GM12878 (cell line): ENCODE measurements around the gene SLC17A8. TPM values are rescaled to one million over a fixed set of nuclear protein-coding genes. Genes with fewer than 3 reads are reported as not detected.

Experiments used
- ATAC-seq: fragments of 200-7000 bp; cut with Tn5 transposase; 3 replicates; pipeline ENCODE4 v1.9.1; 2020; ENCODE audit warnings: mild to moderate bottlenecking, moderate library complexity
- BruUV-seq: library from RNA; stranded (reverse); fragments of 400-500 nt; replicated peaks from 2 replicates; lab custom pipeline; 2021; lab: Mats Ljungman, UMichigan
- CTCF ChIA-PET: fragments of 300-600 bp; sonication (Branson Sonifier 250); formaldehyde crosslinking; extraction: SDS; loops from one replicate; lab custom pipeline; 2021; ENCODE audit warnings: inconsistent platforms; lab: Yijun Ruan, JAX
- POLR2A ChIA-PET: fragments of 350-600 bp; formaldehyde crosslinking; extraction: SDS; loops from one replicate; lab custom pipeline; 2021; ENCODE audit warnings: inconsistent platforms; lab: Charles Lee
- RAD21 ChIA-PET: fragments of 300-600 bp; sonication (Branson Sonifier 250); formaldehyde crosslinking; loops from one replicate; lab custom pipeline; 2023; ENCODE audit warnings: antibody characterized with exemption; ENCODE audit not compliant: unreplicated experiment; lab: Charles Lee
- SMC1A ChIA-PET: fragments of 300-600 bp; sonication (Branson Sonifier 250); formaldehyde crosslinking; loops from one replicate; lab custom pipeline; 2023; ENCODE audit not compliant: unreplicated experiment, uncharacterized antibody; lab: Charles Lee
- DNase-seq: peaks from one replicate; pipeline ENCODE4 v3.0.0-alpha.2; 2011; ENCODE audit warnings: low read depth, low spot score
- FAIRE-seq: peaks from 3 replicates; lab custom pipeline; 2011; peaks lifted over from hg19 to GRCh38; lab: Jason Lieb, UNC
- H2AFZ ChIP-seq: 2 replicates; pipeline ENCODE4 v1.6.0; 2011; ENCODE audit warnings: low read depth, low read length, control low read depth; ENCODE audit not compliant: control insufficient read depth
- H3K27ac ChIP-seq: 2 replicates; pipeline ENCODE4 v1.5.1; 2011; ENCODE audit warnings: control low read depth; ENCODE audit not compliant: control insufficient read depth, insufficient read depth
- H3K27me3 ChIP-seq, 2 experiments: replicated peaks in 1 of 2; 2 replicates each; pipeline versions ENCODE4 v1.6.0 to v1.6.1; 2011; ENCODE audit warnings: low read length in 1 of 2; ENCODE audit not compliant: control insufficient read depth in 2 of 2, insufficient read depth in 2 of 2
- H3K36me3 ChIP-seq, 2 experiments: 2 replicates each; pipeline ENCODE4 v1.5.1; 2011; ENCODE audit warnings: low read length in 1 of 2; ENCODE audit not compliant: control insufficient read depth in 2 of 2, insufficient read depth in 2 of 2
- H3K4me1 ChIP-seq: 2 replicates; pipeline ENCODE4 v1.6.1; 2011; ENCODE audit warnings: mild to moderate bottlenecking, low read length, moderate library complexity, mixed read lengths; ENCODE audit not compliant: control insufficient read depth, insufficient read depth
- H3K4me2 ChIP-seq: 2 replicates; pipeline ENCODE4 v1.6.0; 2011; ENCODE audit warnings: control low read depth; ENCODE audit not compliant: control insufficient read depth, insufficient read depth
- H3K4me3 ChIP-seq: fragments of 200-600 bp; sonication (generic); 2 replicates; pipeline ENCODE4 v1.5.1; 2016
- H3K79me2 ChIP-seq: 2 replicates; pipeline ENCODE4 v1.6.0; 2011; ENCODE audit warnings: low read length; ENCODE audit not compliant: control insufficient read depth, insufficient read depth
- H3K9ac ChIP-seq: 2 replicates; pipeline ENCODE4 v1.8.0; 2011; ENCODE audit warnings: low read length, control low read depth, mixed read lengths; ENCODE audit not compliant: control insufficient read depth, insufficient read depth
- H3K9me3 ChIP-seq: replicated peaks from 3 replicates; pipeline ENCODE4 v1.5.1; 2011; ENCODE audit warnings: mild to moderate bottlenecking, low read length; ENCODE audit not compliant: control insufficient read depth, insufficient read depth
- H4K20me1 ChIP-seq: 2 replicates; pipeline ENCODE4 v1.6.0; 2011; ENCODE audit not compliant: control insufficient read depth, insufficient read depth
- BACH1 ChIP-seq: fragments of 450-650 bp; IDR thresholded peaks from 2 replicates; pipeline ENCODE4 v1.6.1; 2017; ENCODE audit warnings: mild to moderate bottlenecking, borderline replicate concordance
- BCL11A ChIP-seq: IDR thresholded peaks from 2 replicates; pipeline ENCODE4 v1.6.1; 2011; ENCODE audit warnings: low read depth, low read length
- BHLHE40 ChIP-seq, 2 experiments: fragments of 450-650 bp in 1 of 2; IDR thresholded peaks; 2 replicates each; pipeline ENCODE4 v1.6.1; 2011 to 2017; ENCODE audit warnings: low read depth in 2 of 2, borderline replicate concordance in 1 of 2, improper control_type of control experiment in 1 of 2, low read length in 1 of 2, mild to moderate bottlenecking in 1 of 2
- BRCA1 ChIP-seq: IDR thresholded peaks from 2 replicates; pipeline ENCODE4 v1.6.1; 2011; ENCODE audit warnings: low read depth, low read length, improper control_type of control experiment
- CBFB ChIP-seq: IDR thresholded peaks from 2 replicates; pipeline ENCODE4 v1.6.1; 2016; ENCODE audit warnings: antibody characterized with exemption, low read depth
- CHD4 ChIP-seq: fragments of 200-600 bp; sonication (generic); IDR thresholded peaks from 2 replicates; pipeline ENCODE4 v1.6.1; 2016; ENCODE audit warnings: mild to moderate bottlenecking
- HDAC6 ChIP-seq: fragments of 200-600 bp; sonication (generic); IDR thresholded peaks from one replicate; pipeline ENCODE4 v1.8.0; 2017; ENCODE audit warnings: antibody characterized with exemption; ENCODE audit not compliant: unreplicated experiment
- HSF1 ChIP-seq: fragments of 150-350 bp; IDR thresholded peaks from 2 replicates; pipeline ENCODE4 v1.6.1; 2014; ENCODE audit warnings: mild to moderate bottlenecking, low read depth, low read length
- MEF2A ChIP-seq: IDR thresholded peaks from 2 replicates; pipeline ENCODE4 v1.6.1; 2011; ENCODE audit warnings: low read depth, mild to moderate bottlenecking, low read length, moderate library complexity; ENCODE audit not compliant: insufficient read depth
- MYC ChIP-seq: IDR thresholded peaks from 2 replicates; pipeline ENCODE4 v1.6.1; 2011; ENCODE audit warnings: mild to moderate bottlenecking, low read length, moderate library complexity, inconsistent platforms; ENCODE audit not compliant: insufficient read depth, insufficient replicate concordance, insufficient read length, severe bottlenecking
- NFXL1 ChIP-seq: fragments of 450-650 bp; IDR thresholded peaks from 2 replicates; pipeline ENCODE4 v1.6.1; 2017; ENCODE audit warnings: antibody characterized with exemption, mild to moderate bottlenecking, borderline replicate concordance
- NFYB ChIP-seq: IDR thresholded peaks from 2 replicates; pipeline ENCODE4 v1.6.1; 2011; ENCODE audit warnings: low read depth, mild to moderate bottlenecking, low read length, improper control_type of control experiment, moderate library complexity; ENCODE audit not compliant: insufficient read depth
- PML ChIP-seq: IDR thresholded peaks from 2 replicates; pipeline ENCODE4 v1.6.1; 2012; ENCODE audit warnings: low read length, inconsistent platforms
- SMARCA5 ChIP-seq: fragments of 450-650 bp; IDR thresholded peaks from 2 replicates; pipeline ENCODE4 v1.6.1; 2017; ENCODE audit warnings: mild to moderate bottlenecking
- SMC3 ChIP-seq: IDR thresholded peaks from 2 replicates; pipeline ENCODE4 v1.6.1; 2011; ENCODE audit warnings: low read length, improper control_type of control experiment, borderline replicate concordance
- SP1 ChIP-seq: IDR thresholded peaks from one replicate; pipeline ENCODE4 v1.6.1; 2011; ENCODE audit warnings: low read depth, low read length
- TAF1 ChIP-seq: IDR thresholded peaks from 2 replicates; pipeline ENCODE4 v1.6.1; 2011; ENCODE audit warnings: mild to moderate bottlenecking, low read depth, low read length, borderline replicate concordance
- ZBTB33 ChIP-seq: fragments of 450-650 bp; IDR thresholded peaks from 2 replicates; pipeline ENCODE4 v1.6.1; 2017; ENCODE audit warnings: mild to moderate bottlenecking
- ZBTB4 ChIP-seq: fragments of 450-650 bp; formaldehyde crosslinking; IDR thresholded peaks from 2 replicates; pipeline ENCODE4 v1.4.0; 2022; ENCODE audit warnings: mild to moderate bottlenecking, moderate library complexity
- ZNF622 ChIP-seq: fragments of 450-650 bp; IDR thresholded peaks from 2 replicates; pipeline ENCODE4 v1.6.1; 2017; ENCODE audit warnings: mild to moderate bottlenecking, inconsistent platforms
- in situ Hi-C: fragments of 300-500 bp; cut with MboI; formaldehyde crosslinking; loops from 9 replicates; pipeline ENCODE4 v1.14.3; 2018; ENCODE audit warnings: mixed read lengths
- intact Hi-C: fragments of 100-400 bp; cut with micrococcal nuclease; formaldehyde crosslinking; loops from one replicate; pipeline ENCODE4 v1.14.2; 2022; ENCODE audit not compliant: unreplicated experiment
- polyA plus RNA-seq, 11 experiments: library from polyadenylated mRNA; depleted of rRNA in 4 of 11; unstranded in 6 of 11; stranded (reverse) in 5 of 11; fragments of >200 nt; fragmentation: Nextera tagmentation in 4 of 11; fragmentation: Illumina TruSeq in 1 of 11; extraction: Ambion mirVana in 4 of 11; extraction: Trizol in 1 of 11; gene quantifications; 1 replicate in 1 of 11; 2 replicates in 10 of 11; pipeline versions ENCODE4 v1.2.1 to v1.2.3, GENCODE V29; 2011 to 2016; ENCODE audit warnings: inconsistent platforms in 2 of 11, missing spikeins in 2 of 11, low read depth in 1 of 11
- total RNA-seq, 4 experiments: library from RNA; depleted of rRNA in 3 of 4; stranded (reverse); fragments of >200 nt in 3 of 4; fragmentation: Illumina TruSeq in 1 of 4; extraction: Trizol in 1 of 4; gene quantifications; 2 replicates each; pipeline versions ENCODE4 v1.2.1 to v1.2.3, GENCODE V29; 2013 to 2021

SLC17A8 gene
- total and polyA plus RNA-seq, 10 of the 15 experiments (the other 5 are each of a cell fraction or from before 2014, with no cell fraction given), result 0.18 TPM; not detected in 9

- TF ChIP-seq SMARCA5, result no peak
- no peak for TF ChIP-seq ZBTB33
These were observed 107.7 kb downstream of the SLC17A8 start (continued) for GRCh38 chr12:100464529-100464928.

- intact Hi-C loops, result no loop called here
- H3K36me3 ChIP-seq, result no peaks in the 10 kb centered on the region
- H3K4me2 ChIP-seq, result no peak overlapping the region
- DNase-seq, result no peak
- H4K20me1 ChIP-seq, result no peaks in the 10 kb centered on the region
- RAD21 ChIA-PET, result no interaction called here
- FAIRE-seq, result no peak
- no peak overlapping the region for H3K27ac ChIP-seq
- no peaks in the 10 kb centered on the region for H3K27me3 ChIP-seq
- no TSS peak for BruUV-seq
- in situ Hi-C loops, result no loop called here
- H3K9ac ChIP-seq, result no peak overlapping the region
- no peak overlapping the region for H3K4me3 ChIP-seq
- POLR2A ChIA-PET, result no interaction called here
- no peaks in the 10 kb centered on the region for H3K4me1 ChIP-seq
- no peak for ATAC-seq
- H3K79me2 ChIP-seq, result no peaks in the 10 kb centered on the region
- no peak overlapping the region for H2AFZ ChIP-seq
- SMC1A ChIA-PET, result no interaction called here
- no peak for TF ChIP-seq ZBTB4 (CRISPR knock-in tag)
- TF ChIP-seq CBFB, result no peak
- no peak for TF ChIP-seq CHD4
- TF ChIP-seq BRCA1, result no peak
- TF ChIP-seq NFYB, result no peak
- no peak for TF ChIP-seq HDAC6
- TF ChIP-seq BHLHE40 (IDR thresholded peaks at IDR 0.05; ENCODE audit: borderline replicate concordance in 1 of 2, low read depth in 2 of 2, low read length in 1 of 2), result no peak
- TF ChIP-seq SMC3, result no peak
- no peak for TF ChIP-seq BACH1
- TF ChIP-seq SP1, result no peak
- TF ChIP-seq NFXL1, result no peak
- no peak for TF ChIP-seq HSF1
- no peak for TF ChIP-seq MEF2A
- no peak for TF ChIP-seq MYC
- no peak for TF ChIP-seq TAF1
- TF ChIP-seq BCL11A, result no peak
- no peak for TF ChIP-seq ZNF622
- TF ChIP-seq PML, result no peak
- CTCF ChIA-PET, result no interaction called here
- no peaks in the 10 kb centered on the region for H3K9me3 ChIP-seq
These were observed 111.3 kb downstream of the SLC17A8 start for GRCh38 chr12:100468126-100468525.
